ENCODE results near the gene LYZL1.
"Not testable (repeated sequence)": the region's sequence is repeated elsewhere in the genome, so short reads cannot be mapped to it uniquely, and the experiment has no call there.

LYZL1 gene

DNA sequence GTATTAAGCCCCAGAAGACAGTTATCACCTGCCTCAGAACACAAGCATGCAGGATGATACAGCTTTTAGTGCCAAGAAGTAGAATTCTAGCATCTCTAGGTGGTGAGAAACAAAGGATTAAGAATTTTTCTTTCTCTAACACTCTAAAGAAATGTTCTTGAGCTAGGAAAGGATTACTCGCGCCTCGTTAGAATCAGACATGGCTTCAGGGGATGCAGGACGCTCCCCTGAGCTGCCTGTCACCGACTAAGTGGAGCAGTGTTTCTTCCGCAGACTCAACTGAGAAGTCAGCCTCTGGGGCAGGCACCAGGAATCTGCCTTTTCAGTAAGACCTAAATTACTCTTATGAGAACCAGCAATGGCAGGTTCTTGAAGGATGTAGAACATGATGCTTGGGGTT, at the start of gene LYZL1:
TSS of gene LYZL1 (plus strand) at position 165 of the 400 bp plus-strand sequence. CDS start 2,798 bp downstream, outside the sequence.
- DNase-seq: not testable (repeated sequence)

DNA sequence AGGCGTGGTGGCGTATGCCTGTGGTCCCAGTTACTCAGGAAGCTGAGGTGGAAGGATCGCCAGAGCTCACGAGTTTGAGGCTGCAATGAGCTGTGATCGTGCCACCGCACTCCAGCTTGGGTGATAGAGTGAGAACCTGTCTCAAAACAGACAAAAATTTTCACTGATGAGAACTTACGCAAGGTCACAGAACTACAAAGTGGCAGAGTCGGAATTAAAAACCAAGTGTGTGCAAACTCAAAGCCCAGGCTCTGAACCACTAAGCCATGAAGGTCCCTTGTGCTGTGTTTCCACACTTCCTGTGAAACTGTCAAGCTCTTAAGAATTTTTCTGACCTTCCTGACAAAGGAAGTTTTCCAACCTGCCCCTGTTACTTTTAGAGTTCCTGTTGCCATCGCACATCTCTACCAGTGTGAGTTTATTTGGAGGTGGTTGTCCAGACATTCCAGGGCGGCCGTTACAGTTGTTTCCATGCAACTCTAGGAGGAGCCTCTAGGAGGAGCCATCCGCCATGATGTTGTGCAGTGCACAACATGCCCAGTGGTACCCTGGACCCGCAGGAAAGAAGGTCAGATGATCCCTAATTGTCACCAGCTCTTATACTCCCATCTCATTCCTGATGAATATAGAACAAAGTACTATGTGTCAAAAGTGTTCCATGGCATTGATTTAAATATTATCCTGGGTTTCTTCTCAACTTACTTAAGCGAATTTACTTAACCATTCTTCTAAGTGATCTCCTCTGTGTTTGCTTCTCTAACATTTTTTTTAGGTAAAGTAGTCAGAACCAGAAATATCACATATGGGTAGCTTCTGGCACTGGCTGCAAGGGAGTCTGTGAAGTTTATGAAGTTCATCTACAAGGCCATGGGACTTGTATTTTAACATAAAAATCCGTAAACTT, 49.0 kb upstream of the LYZL1 start:
- no peak for DNase-seq

DNA sequence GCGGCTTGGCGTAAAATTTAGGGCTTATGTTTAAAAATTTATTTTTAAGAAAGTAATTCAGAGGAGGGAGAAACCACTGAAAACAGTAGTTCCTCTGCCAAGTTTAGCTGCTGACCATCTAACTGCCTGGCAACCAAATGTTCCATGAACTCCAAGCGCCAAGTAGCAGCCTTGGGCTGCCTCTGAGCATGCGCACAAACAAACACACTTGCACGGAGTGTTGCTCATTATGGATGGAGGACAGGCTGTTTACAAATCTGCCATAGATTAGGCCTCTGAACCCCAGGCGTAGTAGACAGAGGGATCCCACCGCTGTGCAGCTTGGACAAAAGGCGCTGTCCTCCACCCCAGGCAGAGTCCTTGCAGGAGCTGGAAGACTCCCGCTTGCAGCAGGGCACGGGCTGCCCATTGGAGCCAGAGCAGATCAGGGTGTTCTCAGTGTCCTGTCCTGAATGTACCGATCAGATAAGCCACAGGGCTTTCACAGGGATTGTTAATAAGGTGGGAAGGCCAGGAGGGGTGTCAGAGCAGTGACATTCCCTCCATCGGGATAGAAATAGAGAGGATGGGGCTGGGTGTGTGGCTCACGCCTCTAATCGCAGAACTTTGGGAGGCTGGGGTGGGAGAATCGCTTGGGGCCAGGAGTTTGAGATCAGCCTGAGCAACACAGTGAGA, 47.7 kb upstream of the LYZL1 start:
- no peak for DNase-seq

DNA sequence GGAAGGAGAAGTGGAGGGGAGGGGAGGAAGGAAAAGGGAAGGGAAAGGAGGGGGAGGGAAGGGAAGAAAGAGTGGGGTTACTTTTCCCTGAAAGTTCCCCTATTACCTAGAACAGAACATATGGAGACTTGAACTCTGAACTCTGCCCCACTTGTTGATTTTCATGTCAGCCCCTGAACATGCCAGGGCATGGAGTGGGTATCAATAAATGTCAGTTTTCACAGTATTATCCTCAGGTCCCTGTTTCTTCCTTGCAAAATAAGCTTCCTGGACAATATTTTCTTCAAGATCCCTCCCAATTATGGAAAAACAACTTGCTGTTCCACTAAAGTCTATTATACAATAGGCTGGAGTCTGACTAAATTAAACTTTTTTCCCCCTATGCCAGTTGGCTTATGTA, 46.9 kb upstream of the LYZL1 start:
- DNase-seq: no peak

DNA sequence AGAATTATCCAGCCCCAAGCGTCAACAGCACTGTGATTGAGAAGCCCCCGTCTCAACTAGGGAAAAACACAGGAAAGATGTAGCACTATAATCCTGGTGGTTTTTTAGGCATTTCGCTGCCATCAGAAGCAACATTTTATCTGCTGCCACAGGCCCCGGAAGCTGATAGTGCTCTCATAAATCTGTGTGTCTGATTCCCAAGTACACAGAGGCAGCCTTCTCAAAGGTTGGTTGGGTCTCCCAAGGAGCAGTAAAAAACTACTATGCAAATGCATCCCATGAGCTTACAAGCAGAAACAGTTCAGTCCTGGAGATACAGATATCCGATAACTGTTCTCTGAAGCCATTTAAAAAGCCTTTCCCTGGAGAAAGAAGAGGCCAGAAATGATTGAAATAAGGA, 45.8 kb upstream of the LYZL1 start:
- DNase-seq: no peak

DNA sequence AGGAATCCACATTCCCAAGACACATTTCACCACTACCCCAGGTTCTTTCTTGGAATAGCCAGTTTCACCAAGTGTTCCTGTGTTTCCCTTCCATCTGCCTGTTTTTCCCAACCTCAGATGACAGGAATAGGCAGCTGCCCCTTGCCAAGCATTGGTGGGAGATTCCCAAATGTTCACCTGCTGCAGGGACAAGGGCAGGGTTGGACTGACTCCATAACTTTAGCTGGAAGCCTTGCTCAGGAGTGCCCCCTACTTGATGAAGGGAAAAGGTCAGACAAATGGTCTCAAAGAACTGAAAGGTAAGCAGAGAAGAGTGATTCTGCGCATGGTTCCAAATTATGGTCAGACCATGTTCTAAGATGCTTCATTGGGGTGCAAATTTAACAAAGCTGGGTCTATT, 45.1 kb upstream of the LYZL1 start:
- DNase-seq: no peak

DNA sequence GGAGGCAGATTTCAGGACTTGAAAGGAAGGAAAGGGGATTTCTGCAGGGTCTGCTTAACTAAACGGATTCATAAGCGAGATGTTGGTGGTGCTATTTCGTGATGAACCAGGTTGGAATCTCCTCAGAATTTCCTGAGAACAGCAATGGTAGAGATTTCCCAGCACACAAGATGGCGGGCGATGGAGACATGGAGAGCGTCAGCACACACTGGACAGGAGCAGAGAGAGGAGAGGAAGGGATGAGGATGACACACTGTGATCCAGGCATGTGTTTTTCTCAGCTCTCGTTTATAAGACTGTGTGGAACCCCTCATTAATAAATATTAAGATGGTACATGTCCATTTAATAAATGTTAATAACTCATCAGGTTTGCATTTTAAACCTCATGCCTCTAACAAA, 43.9 kb upstream of the LYZL1 start:
- DNase-seq: no peak

DNA sequence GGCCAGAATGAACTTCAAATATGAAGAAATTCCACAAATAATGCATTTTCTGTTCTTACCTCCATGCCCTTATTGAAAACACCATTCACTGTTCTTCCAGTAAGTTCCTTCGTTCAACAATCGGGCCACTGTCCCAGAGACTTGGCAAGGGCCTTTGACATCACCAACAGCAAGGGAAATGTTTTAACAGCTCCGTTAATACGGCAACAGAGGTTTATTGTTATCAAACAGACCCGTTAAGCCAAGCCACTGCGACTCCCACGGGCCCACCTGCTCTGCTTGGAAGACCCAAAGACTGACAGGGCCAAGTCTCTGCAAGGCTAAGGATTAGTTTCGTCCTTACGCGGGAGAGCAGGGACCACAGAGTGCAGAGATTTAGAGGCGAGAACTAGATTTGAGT, 43.4 kb upstream of the LYZL1 start:
- DNase-seq: no peak

DNA sequence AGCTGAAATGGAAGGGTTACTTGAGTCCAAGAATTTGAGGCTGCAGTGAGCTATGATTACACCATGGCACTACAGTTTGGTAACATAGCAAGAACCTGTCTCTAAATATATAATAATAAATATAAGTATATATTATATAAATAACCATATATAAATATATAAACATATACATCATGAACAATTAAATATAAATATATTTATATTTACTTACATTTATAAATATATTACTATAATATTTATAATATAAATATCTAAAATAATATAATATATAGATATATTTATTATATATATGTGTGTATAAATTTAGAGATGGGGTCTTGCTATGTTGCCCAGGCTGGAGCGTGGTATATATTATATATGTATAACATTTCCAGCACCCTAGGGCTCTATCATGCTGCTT, 42.4 kb upstream of the LYZL1 start:
- no peak for DNase-seq

DNA sequence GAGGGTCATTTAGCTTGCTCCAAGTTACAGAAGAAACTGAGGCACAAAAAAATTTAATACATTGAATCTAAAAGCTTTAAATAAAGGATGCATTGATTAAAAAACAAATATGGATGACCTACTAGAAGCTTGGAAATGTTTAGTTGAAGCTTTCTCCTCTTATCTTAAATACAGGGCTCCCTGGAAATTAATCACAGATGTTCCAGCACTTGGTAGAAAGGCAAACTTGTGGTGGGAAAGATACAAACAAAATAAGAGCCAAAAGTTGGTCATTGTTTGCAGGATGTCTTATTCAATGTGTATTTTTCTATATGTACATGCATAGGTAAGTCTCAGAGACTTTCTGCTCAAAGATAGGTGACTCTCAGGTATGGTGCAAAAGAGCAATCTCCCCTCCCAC, 40.7 kb upstream of the LYZL1 start:
- DNase-seq: no peak

DNA sequence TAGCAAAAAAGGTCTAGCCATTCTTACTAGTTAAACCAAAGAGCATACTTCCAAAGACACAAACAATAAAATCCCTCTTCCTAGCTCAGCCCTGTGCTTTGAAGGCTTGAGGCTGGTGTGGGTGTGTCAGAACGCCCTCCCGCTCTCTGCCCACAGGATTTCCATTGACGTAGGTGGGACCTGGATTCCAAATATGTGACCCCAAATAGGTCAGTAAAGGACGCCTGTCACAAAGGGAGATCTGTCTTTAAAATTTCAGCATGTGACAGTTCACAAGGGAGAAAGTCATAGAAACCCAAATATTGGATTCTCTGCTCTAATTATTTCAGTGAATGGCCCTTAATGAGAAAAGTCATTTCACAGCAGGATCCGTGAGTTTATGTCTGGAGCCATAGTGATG, 39.9 kb upstream of the LYZL1 start:
- DNase-seq: no peak

DNA sequence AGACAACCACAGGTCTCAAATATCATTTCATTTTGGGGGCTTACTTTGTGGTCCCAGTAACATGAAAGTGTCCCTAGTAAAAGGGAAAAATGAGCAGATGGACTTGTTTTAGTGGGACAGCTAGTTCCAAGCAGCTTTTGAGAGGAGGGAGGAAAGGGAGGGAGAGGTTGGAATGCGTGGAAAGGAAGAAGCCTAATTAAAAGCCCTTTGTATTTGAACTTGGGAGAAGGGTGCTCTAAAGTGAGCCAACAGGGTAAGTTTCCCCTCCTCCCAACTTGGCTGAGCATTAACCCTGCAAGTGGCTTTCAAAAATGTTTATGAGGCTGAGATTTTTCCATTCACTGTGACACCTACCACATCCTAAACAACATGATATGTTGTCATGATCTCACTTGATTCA, 38.8 kb upstream of the LYZL1 start:
- no peak for DNase-seq

DNA sequence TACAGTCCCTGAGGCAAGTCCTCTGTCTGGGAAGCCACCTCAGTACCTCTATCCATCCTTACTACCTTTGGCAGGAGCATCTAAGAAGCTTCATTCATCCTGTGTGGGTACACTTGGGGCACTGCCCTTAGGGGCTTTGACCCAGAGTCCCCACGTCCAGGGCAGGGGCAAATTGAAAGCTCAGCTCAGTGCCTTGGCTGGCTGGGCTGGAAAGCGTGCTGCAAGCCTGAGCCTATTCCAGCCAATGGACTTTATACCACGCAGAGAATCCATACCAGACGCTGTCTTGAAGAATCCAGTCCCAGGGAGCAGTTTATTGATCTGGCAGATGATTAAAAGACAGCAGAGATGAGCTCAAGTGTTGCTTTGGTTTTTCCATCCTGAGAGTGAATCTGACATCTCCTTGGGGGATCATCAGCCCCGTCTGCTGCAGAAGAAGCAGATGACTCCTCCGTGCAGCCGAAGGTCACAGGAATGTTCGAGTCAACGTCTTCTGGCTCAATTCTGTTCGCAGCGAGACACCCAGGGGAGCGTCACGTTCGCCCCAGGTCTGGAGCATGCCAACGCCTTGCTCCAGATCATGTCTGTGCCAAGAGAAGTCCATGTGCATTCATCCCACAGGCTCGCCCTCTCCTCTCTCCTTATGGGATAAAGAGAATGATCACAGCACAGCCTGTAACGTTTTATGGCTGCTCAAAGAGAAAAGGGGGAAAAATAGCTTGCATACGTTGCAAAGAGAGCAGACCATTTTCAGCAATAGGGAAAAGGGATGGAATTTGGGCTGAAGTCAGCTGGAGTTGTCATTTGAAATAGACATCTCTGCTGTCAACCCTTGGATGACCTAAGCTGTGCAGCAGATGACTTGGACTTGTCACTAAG, 35.8 kb upstream of the LYZL1 start:
- DNase-seq: no peak

DNA sequence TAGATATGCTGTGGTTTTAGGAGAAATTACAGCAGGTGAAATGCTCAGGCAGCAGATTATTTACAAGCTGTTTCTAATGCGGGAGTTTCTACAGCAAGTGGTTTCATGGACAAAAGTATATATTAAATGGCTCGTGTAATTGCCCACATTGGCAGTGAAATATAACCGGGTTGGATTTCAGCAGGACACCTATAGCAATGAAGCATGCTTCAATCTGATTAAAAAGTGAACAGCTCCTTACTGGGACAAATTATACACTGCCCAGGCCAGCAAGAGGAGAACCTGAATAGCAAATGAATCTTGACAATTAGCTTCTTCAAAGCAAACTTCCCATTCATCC, 35.2 kb upstream of the LYZL1 start:
- no peak for DNase-seq

DNA sequence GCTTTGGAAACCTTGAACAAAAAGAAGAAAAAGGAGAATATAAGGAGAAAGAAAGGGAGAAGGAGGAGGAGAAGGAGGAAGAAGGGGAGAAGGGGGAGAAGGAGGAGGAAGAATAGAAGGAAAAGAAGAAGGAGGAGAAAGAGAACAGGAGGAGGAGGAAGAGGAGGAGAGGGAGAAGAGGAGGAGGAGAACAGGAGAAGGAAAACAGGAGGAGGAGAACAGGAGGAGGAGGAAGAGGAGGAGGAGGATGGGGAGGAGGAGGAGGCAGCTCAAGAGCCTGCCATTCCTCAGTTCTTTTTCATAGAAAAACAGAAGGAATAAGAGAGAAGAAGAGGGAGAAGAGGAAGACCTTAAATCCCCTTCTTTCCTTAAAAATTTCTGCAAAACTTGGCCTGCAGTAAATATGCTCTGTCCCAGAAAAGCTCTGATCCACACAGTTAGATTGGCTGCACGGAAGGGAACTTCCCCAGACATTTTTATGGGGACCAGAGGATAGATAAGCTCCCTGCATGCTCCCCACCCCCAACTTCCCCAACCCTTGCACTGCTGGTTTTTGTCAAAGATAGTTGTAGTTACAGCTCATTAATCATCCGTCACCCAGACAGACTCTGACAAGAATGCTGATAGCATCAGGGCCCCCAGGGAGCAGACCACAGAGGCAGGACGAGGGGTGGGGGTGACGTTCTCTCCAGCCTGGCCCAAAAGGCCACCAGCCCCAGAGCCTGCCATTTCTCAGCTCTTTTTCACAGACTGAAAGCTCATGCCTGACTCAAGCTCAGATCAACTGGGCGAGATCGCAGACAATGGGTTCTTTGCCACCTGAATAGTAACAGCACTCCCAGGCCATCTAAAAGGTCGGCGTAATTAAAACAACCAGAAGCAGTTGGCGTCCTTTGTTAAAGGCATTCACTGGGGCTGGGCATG, 34.5 kb upstream of the LYZL1 start:
- no peak for DNase-seq

DNA sequence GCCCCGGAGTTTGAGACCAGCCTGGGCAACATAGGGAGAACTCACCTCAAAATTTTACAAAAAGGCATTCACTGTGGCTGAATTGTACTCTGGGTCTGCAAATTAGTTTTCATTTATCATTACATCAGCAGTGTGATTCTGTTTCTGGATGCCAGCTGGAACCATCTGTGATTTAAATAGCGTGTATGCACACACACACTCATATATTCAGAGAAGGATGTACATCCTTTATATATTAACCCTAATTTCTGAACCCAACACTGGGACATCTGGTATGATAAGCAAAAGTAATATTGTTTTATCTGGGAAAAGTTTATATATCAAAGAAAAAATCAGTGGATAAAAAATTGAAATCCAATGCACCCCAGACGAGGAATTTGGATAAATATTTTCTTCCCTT, 33.8 kb upstream of the LYZL1 start:
- no peak for DNase-seq

DNA sequence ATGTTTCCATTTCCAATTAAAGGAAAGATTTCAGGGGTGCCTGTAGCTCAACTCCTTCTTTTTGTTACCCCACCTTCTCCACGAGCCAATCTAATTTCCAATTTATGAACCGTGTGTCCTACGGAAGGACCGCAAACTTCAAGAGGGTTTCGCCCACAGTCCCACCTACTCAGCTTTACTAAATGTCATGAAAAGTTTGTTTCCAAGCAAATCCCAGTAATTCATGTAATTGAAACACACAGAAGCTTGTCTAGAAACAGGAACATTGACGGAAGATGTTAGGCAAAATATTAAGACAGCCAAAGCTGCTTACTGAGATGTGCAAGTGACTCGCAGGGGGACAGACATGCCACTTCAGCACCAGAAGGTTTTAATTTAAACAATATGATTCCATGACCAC, 32.9 kb upstream of the LYZL1 start:
- no peak for DNase-seq

DNA sequence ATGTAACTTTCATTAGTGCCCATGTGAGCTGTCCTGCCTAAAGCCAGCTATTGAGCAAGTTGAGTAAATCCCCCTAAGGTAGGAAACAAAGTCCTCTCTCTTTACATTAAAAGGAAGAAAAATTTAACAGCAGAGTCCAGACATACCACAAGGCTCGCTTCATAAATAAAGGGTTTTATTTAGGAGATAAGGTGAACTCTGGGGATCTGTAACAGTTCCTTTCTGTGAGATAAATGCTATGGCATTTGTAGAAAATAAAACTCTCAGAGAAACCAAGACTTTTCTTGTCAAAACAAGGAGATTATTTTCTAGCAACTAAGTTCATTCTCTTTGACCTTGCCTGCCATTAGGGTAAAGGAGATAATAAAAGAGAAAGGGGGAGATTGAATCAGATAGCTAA, 32.3 kb upstream of the LYZL1 start:
- DNase-seq: no peak

DNA sequence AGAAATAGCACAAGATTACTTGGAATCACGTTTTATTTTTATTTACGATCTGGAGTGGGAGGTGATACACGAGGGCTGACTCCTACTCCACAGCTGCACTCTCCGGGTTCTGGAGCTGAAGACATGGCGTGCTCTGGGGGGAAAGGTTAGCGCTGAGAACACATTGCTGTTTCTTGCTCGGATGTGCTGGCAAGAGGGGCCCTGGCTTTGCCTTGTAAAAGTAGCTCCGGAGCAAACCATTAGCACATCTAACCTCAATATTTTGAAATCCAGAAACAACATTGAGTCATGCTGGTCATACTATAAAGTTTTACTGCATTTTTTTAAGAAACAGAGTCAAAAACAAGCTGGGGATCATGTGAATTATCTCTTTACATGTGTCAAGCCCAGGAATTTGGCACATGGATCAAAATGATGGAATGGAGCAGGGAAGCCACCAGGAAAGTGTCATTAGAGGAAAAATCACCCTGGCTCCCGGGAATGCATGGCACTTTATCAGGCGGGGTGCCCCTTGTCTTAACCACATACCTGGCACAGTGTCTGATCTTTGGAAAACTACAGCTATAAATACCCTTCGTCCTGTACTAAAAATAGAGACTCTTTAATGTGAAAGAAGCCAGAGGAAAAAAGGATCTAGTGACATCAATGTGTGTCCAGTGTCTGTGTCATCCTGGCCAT, 31.6 kb upstream of the LYZL1 start:
- DNase-seq: no peak

DNA sequence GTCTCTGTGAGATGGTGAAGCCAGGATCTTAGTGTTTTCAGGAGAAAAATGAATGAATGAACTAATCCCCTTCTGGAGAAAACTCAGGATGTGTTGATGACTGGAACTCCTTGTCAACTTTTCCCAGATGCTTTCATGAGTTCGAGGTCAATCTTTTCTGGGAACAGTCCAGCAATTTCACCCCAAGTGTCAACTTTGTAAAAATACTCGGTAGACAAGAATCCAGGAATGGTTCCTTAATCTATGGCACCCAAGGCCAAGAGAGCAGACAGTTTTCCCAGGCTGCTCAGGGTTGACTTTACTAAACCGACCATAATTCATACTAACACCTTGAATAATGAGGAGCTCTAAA, 31.1 kb upstream of the LYZL1 start:
- DNase-seq: no peak

DNA sequence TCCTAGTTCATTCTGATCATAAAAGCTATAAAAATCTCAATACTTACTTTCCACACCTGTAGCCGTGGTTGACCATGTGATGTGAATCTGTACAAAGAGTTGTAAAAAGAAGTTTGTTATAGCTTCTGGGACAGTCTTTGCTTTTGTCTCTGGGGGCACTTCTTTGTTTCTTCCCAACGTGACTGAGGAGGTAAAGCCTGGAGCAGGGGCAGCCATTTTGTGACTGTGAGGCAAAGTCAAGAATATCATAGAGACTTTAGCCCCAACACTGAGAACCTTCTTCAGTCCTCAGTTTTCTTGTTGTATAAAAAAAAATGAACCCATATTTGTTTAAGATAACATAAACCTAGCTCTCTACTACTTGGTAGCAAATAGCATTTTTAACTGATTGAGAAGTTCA, 29.4 kb upstream of the LYZL1 start:
- DNase-seq: no peak

DNA sequence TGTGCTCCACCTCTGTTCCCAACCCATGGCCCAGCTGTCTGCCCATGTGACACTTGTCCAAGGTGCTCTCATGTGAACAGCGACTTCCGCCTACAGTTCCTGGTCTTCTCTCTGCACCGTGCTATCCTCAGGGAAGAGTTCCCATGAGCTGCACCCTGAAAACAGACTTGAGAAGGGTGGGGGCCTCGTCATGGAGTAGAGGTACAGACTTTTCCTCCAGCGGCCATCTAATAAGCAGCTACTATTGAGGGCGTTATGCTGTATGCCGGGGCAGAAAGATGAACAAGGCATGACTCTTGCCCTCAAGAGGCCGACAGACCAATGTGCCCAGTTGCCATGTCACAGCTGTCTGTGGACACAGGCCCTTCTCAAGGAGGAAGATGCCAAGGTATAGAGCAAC, 25.4 kb upstream of the LYZL1 start:
- no peak for DNase-seq
